HEK293T (cell line): ENCODE results near the gene RNF14.

Experiments
- FOXM1 ChIP-seq: fragments of 450-650 bp; IDR thresholded peaks from 2 replicates; pipeline ENCODE4 v1.6.1; 2017; ENCODE audit warnings: mild to moderate bottlenecking, borderline replicate concordance
- LEF1 ChIP-seq: fragments of 450-650 bp; IDR thresholded peaks from 2 replicates; pipeline ENCODE4 v1.6.1; 2017; ENCODE audit warnings: mild to moderate bottlenecking, borderline replicate concordance

DNA sequence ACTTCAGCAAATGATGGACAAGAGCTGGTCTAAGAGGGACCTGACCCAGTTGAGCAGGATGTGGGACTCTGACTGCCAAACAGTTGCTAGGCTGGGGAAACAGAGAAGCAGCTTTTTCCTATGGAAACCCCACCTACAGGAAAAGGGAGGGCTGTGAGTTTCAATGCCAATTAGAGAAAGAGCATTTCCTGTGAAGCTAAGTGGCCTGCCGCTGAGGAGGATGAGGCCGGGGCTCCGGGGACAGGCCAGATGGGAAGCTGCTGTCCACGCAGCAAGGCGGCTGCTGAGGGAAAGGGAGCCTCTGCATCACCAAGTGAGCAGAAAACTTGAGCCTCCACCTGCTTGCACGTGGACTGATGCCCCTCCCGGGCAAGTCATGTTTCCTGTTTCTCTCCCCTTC lies 10.8 kb upstream of the RNF14 start, which contains the start of gene PCDH12:
- TF ChIP-seq FOXM1 (no peak), LEF1 (no peak)
